HCT116 (cell line): ENCODE results near the gene VTI1A. TPM values are rescaled to one million over a fixed set of nuclear protein-coding genes. Genes with fewer than 3 reads are reported as not detected.

ENCODE experiments used
- ATAC-seq: fragments of 200-7000 bp; cut with Tn5 transposase; 2 replicates; pipeline ENCODE4 v1.9.1; 2020; ENCODE audit warnings: mild to moderate bottlenecking, moderate library complexity
- BruUV-seq: library from RNA; stranded (reverse); fragments of 400-500 nt; replicated peaks from 2 replicates; lab custom pipeline; 2021; lab: Mats Ljungman, UMichigan
- CTCF ChIA-PET: fragments of 300-600 bp; sonication (Branson Sonifier 250); formaldehyde crosslinking; loops from one replicate; lab custom pipeline; 2021; ENCODE audit warnings: antibody characterized with exemption; lab: Charles Lee
- POLR2A ChIA-PET: fragments of 300-600, 350-600 bp; sonication (Branson Sonifier 250); formaldehyde crosslinking; loops from one replicate; lab custom pipeline; 2021; ENCODE audit warnings: antibody characterized with exemption; lab: Charles Lee
- RAD21 ChIA-PET, 2 experiments: fragments of 300-600 bp; sonication (Branson Sonifier 250); formaldehyde crosslinking; loops; one replicate each; lab custom pipeline; 2023; ENCODE audit warnings: low total read pairs in 2 of 2; ENCODE audit not compliant: uncharacterized antibody in 2 of 2, unreplicated experiment in 2 of 2, low non-redundant PET in 1 of 2; lab: Charles Lee
- DNase-seq: peaks from one replicate; pipeline ENCODE4 v3.0.0-alpha.2; 2010; ENCODE audit warnings: low read depth, low spot score
- H2AFZ ChIP-seq: fragments of 200-600 bp; shearing (Covaris generic), sonication (generic); 2 replicates; pipeline ENCODE4 v1.6.1; 2017; ENCODE audit warnings: low read depth, mixed run types, mixed read lengths, antibody characterized with exemption, low read length; ENCODE audit not compliant: poor library complexity, severe bottlenecking
- H3K27ac ChIP-seq: 2 replicates; pipeline ENCODE4 v1.5.1; 2012; ENCODE audit warnings: low read depth, low read length
- H3K27me3 ChIP-seq: fragments of 200-600 bp; sonication (generic); 2 replicates; pipeline ENCODE4 v1.6.1; 2016; ENCODE audit warnings: mixed run types, low read length, mixed read lengths; ENCODE audit not compliant: insufficient read depth
- H3K36me3 ChIP-seq, 2 experiments: fragments of 200-500 bp in 1 of 2; fragments of 200-600 bp in 1 of 2; sonication (Bioruptor generic) in 1 of 2; sonication (generic) in 1 of 2; 2 replicates each; pipeline versions ENCODE4 v1.5.1 to v1.6.1; 2014 to 2016; ENCODE audit warnings: low read length in 2 of 2, inconsistent platforms in 1 of 2, mixed read lengths in 1 of 2, mixed run types in 1 of 2; ENCODE audit not compliant: insufficient read depth in 2 of 2, control insufficient read depth in 1 of 2
- H3K4me1 ChIP-seq, 2 experiments: fragments of 200-600 bp in 1 of 2; sonication (generic) in 1 of 2; 2 replicates each; pipeline versions ENCODE4 v1.5.1 to v1.6.1; 2012 to 2017; ENCODE audit warnings: low read length in 2 of 2, inconsistent platforms in 1 of 2, mild to moderate bottlenecking in 1 of 2, mixed read lengths in 1 of 2, mixed run types in 1 of 2, moderate library complexity in 1 of 2; ENCODE audit not compliant: insufficient read depth in 2 of 2, control insufficient read depth in 1 of 2
- H3K4me2 ChIP-seq: fragments of 200-600 bp; sonication (generic); 2 replicates; pipeline ENCODE4 v1.6.1; 2017; ENCODE audit warnings: mixed run types, low read length, mixed read lengths
- H3K4me3 ChIP-seq, 2 experiments: fragments of 200-600 bp in 1 of 2; sonication (generic) in 1 of 2; replicated peaks in 1 of 2; 2 replicates each; pipeline ENCODE4 v1.5.1; 2011 to 2016; ENCODE audit warnings: low read length in 2 of 2, control low read depth in 1 of 2, low read depth in 1 of 2, mild to moderate bottlenecking in 1 of 2, mixed read lengths in 1 of 2, mixed run types in 1 of 2
- H3K79me2 ChIP-seq: fragments of 200-600 bp; sonication (generic); 2 replicates; pipeline ENCODE4 v1.6.1; 2017; ENCODE audit warnings: mild to moderate bottlenecking, mixed run types, low read length, moderate library complexity, mixed read lengths; ENCODE audit not compliant: insufficient read depth
- H3K9ac ChIP-seq: fragments of 200-600 bp; sonication (generic); 2 replicates; pipeline ENCODE4 v1.6.1; 2016; ENCODE audit warnings: low read length, mixed read lengths
- H3K9me2 ChIP-seq: fragments of 200-600 bp; sonication (generic), shearing (Covaris generic); 2 replicates; pipeline ENCODE4 v1.6.1; 2017; ENCODE audit warnings: mixed run types, mild to moderate bottlenecking, moderate library complexity; ENCODE audit not compliant: insufficient read depth
- H3K9me3 ChIP-seq, 2 experiments: fragments of 200-500 bp in 1 of 2; fragments of 200-600 bp in 1 of 2; sonication (Bioruptor generic) in 1 of 2; sonication (generic) in 1 of 2; 2 replicates each; pipeline ENCODE4 v1.6.1; 2014 to 2017; ENCODE audit warnings: low read length in 2 of 2, mixed read lengths in 2 of 2, inconsistent platforms in 1 of 2, low read depth in 1 of 2, mild to moderate bottlenecking in 1 of 2, mixed run types in 1 of 2, moderate library complexity in 1 of 2; ENCODE audit not compliant: control insufficient read depth in 1 of 2, insufficient read depth in 1 of 2
- H4K20me1 ChIP-seq: fragments of 200-600 bp; sonication (generic), shearing (Covaris generic); 2 replicates; pipeline ENCODE4 v1.6.1; 2017; ENCODE audit warnings: mixed run types, mild to moderate bottlenecking, moderate library complexity; ENCODE audit not compliant: insufficient read depth
- CEBPB ChIP-seq: IDR thresholded peaks from 2 replicates; pipeline ENCODE4 v1.6.1; 2012; ENCODE audit warnings: low read depth
- EGR1 ChIP-seq: IDR thresholded peaks from 2 replicates; pipeline ENCODE4 v1.6.1; 2012; ENCODE audit warnings: low read depth
- ELF1 ChIP-seq: IDR thresholded peaks from 2 replicates; pipeline ENCODE4 v1.6.1; 2012; ENCODE audit warnings: low read depth, borderline replicate concordance
- EZH2 ChIP-seq: fragments of 200-600 bp; sonication (generic); IDR thresholded peaks from 2 replicates; pipeline ENCODE4 v1.6.1; 2017; ENCODE audit warnings: antibody characterized with exemption, mixed run types
- EZH2phosphoT487 ChIP-seq: fragments of 200-600 bp; IDR thresholded peaks from 2 replicates; pipeline ENCODE4 v1.6.1; 2018; ENCODE audit warnings: antibody characterized with exemption, borderline replicate concordance
- JUND ChIP-seq: IDR thresholded peaks from 2 replicates; pipeline ENCODE4 v1.6.1; 2012
- POLR2A ChIP-seq: IDR thresholded peaks from 2 replicates; pipeline ENCODE4 v1.7.0; 2011; ENCODE audit warnings: borderline replicate concordance; ENCODE audit not compliant: insufficient read depth, insufficient read length; ENCODE audit errors: extremely low read depth
- RAD21 ChIP-seq: IDR thresholded peaks from 2 replicates; pipeline ENCODE4 v1.6.1; 2012; ENCODE audit warnings: low read depth, mild to moderate bottlenecking
- SIN3A ChIP-seq: IDR thresholded peaks from 2 replicates; pipeline ENCODE4 v1.6.1; 2012; ENCODE audit warnings: low read depth
- TCF7L2 ChIP-seq: IDR thresholded peaks from 2 replicates; pipeline ENCODE4 v1.7.0; 2011; ENCODE audit warnings: borderline replicate concordance, inconsistent platforms; ENCODE audit not compliant: insufficient read depth, insufficient read length; ENCODE audit errors: extremely low read depth
- YY1 ChIP-seq: IDR thresholded peaks from 2 replicates; pipeline ENCODE4 v1.6.1; 2011; ENCODE audit warnings: low read length, low read depth, moderate library complexity, mild to moderate bottlenecking; ENCODE audit not compliant: insufficient replicate concordance; ENCODE audit errors: extremely low read depth
- ZFX ChIP-seq: fragments of 450-650 bp; IDR thresholded peaks from 2 replicates; pipeline ENCODE4 v1.6.1; 2017
- intact Hi-C: fragments of 100-400 bp; cut with micrococcal nuclease; formaldehyde crosslinking; loops from 2 replicates; pipeline ENCODE4 v1.10.0; 2022
- total RNA-seq: library from RNA; stranded (reverse); gene quantifications from one replicate; pipeline ENCODE4 v1.2.1, GENCODE V29; 2021; ENCODE audit not compliant: unreplicated experiment
- TF ChIP-seq, protein P1 (sequence below), 3 experiments: fragments of 200-600 bp in 1 of 3; sonication (generic) in 1 of 3; IDR thresholded peaks in 2 of 3; conservative IDR thresholded peaks in 1 of 3; 2 replicates each; pipeline ENCODE4 v1.5.1; 2012 to 2017; ENCODE audit warnings: low read depth in 2 of 3, low read length in 2 of 3, antibody characterized with exemption in 1 of 3, borderline replicate concordance in 1 of 3, control low read depth in 1 of 3, mild to moderate bottlenecking in 1 of 3, mixed read lengths in 1 of 3, mixed run types in 1 of 3, moderate library complexity in 1 of 3; ENCODE audit not compliant: insufficient read depth in 1 of 3
- TF ChIP-seq, protein P2 (sequence below): IDR thresholded peaks from 2 replicates; pipeline ENCODE4 v1.6.1; 2011; ENCODE audit warnings: mild to moderate bottlenecking, low read length, moderate library complexity; ENCODE audit not compliant: insufficient replicate concordance; ENCODE audit errors: extremely low read depth
- TF ChIP-seq, protein P3 (sequence below): IDR thresholded peaks from 2 replicates; pipeline ENCODE4 v1.6.1; 2012

VTI1A gene
- total RNA-seq, 1 experiment from 2014 or later = 80.7 TPM

DNA sequence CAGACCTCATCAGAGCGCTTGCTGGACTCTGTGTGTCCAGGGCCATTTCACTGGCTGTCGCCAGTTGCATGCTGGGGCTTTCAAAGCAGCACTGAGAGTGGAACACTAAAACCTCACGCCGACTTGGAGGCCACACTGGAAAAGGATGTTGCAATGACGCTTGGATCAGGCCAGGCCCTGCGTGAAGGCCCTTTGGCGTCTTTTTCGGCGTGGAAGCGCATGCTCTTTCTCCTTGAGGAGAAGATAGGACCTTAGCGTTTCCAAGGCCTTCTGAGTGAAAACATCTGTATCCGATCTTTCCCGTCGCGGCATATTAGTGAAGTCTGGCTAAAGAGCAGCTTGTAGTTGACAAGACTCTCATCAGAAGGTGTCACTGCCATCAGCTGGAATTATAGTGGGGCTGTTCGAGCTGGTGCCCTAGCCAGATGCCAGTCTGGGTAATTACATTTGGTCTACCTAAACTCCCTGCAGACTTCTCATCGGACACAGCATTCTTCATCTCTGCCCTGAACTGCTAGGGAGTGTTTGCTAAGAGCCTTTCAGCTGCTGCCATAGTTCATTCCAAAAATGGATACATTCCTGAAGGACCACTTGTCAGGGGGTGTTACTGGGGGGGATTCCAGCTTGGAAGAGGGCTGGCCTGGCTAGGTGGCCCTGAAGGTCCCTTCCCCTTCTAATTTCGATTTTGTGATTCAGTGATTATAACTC lies 335.3 kb downstream of the VTI1A start:
- DNase-seq (no peak), ATAC-seq (no peak)
- H3K36me3 ChIP-seq = no peaks in the 10 kb centered on the region
- POLR2A ChIA-PET = interaction anchor here (0.6 kb wide), 1 partner anchor 216 kb away, joined by 4 read pairs; no protein-coding TSS in a partner anchor
- BruUV-seq = no TSS peak
- H3K4me3 ChIP-seq = no peak overlapping the region
- no peak overlapping the region for H3K4me2 ChIP-seq
- CTCF ChIA-PET = no interaction called here
- RAD21 ChIA-PET = no interaction called here
- H3K9ac ChIP-seq = no peak overlapping the region
- H3K4me1 ChIP-seq = peaks cover 10 to 14% of the 10 kb centered on the region in 2 experiments
- TF ChIP-seq, protein P1, sequence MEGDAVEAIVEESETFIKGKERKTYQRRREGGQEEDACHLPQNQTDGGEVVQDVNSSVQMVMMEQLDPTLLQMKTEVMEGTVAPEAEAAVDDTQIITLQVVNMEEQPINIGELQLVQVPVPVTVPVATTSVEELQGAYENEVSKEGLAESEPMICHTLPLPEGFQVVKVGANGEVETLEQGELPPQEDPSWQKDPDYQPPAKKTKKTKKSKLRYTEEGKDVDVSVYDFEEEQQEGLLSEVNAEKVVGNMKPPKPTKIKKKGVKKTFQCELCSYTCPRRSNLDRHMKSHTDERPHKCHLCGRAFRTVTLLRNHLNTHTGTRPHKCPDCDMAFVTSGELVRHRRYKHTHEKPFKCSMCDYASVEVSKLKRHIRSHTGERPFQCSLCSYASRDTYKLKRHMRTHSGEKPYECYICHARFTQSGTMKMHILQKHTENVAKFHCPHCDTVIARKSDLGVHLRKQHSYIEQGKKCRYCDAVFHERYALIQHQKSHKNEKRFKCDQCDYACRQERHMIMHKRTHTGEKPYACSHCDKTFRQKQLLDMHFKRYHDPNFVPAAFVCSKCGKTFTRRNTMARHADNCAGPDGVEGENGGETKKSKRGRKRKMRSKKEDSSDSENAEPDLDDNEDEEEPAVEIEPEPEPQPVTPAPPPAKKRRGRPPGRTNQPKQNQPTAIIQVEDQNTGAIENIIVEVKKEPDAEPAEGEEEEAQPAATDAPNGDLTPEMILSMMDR (IDR thresholded peaks at IDR 0.05 in 2 of 3, conservative IDR thresholded peaks at IDR 0.05 in 1 of 3; ENCODE audit: borderline replicate concordance in 1 of 3, insufficient read depth in 1 of 3, low read depth in 2 of 3, low read length in 2 of 3) = no peak
- TF ChIP-seq TCF7L2 (no peak), YY1 (no peak)
- no peaks in the 10 kb centered on the region for H3K9me3 ChIP-seq
- no peaks in the 10 kb centered on the region for H3K79me2 ChIP-seq
- intact Hi-C loops = no loop called here
- H2AFZ ChIP-seq = no peak overlapping the region
- no peaks in the 10 kb centered on the region for H3K9me2 ChIP-seq
- no peak overlapping the region for H3K27ac ChIP-seq
- H3K27me3 ChIP-seq = no peaks in the 10 kb centered on the region
- H4K20me1 ChIP-seq = no peaks in the 10 kb centered on the region

DNA sequence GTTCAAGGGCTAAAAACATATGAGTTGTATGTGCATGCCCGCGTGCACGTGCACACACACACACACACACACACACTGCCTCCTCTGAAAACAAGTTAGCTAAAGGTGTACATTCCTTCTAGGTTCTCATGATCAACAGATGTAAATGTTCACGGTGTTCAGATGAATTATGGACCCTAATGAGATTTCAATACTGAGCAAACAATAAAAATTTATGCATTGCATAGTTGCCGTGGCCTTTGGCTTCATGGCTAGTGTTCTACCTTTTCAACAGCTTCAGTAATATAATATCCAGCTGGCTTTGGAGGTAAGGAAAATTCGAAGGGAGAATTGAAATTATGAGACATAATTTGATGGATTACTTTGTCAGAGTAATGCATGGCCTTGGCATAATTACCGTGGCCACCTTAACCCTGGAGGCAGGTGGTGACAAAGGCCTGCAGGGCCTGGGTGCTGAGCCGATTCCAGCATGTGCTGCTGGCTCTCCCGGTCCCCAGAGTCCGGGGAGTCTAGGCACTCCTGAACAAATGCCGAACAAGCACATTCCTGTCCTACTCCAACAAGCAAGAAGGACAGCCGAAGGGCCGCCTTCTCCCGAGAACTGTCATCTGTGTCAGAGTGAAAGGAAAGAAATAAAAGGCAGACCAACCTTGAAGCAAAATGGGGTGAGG lies 336.5 kb downstream of the VTI1A start:
- TF ChIP-seq ZFX (no peak), CEBPB (no peak), SIN3A (no peak), YY1 (no peak), ELF1 (no peak), RAD21 (no peak), JUND (no peak), TCF7L2 (no peak), EGR1 (no peak), EZH2phosphoT487 (no peak), EZH2 (no peak), POLR2A (no peak)
- TF ChIP-seq, protein P2, sequence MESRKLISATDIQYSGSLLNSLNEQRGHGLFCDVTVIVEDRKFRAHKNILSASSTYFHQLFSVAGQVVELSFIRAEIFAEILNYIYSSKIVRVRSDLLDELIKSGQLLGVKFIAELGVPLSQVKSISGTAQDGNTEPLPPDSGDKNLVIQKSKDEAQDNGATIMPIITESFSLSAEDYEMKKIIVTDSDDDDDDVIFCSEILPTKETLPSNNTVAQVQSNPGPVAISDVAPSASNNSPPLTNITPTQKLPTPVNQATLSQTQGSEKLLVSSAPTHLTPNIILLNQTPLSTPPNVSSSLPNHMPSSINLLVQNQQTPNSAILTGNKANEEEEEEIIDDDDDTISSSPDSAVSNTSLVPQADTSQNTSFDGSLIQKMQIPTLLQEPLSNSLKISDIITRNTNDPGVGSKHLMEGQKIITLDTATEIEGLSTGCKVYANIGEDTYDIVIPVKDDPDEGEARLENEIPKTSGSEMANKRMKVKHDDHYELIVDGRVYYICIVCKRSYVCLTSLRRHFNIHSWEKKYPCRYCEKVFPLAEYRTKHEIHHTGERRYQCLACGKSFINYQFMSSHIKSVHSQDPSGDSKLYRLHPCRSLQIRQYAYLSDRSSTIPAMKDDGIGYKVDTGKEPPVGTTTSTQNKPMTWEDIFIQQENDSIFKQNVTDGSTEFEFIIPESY = no peak
- TF ChIP-seq, protein P3, sequence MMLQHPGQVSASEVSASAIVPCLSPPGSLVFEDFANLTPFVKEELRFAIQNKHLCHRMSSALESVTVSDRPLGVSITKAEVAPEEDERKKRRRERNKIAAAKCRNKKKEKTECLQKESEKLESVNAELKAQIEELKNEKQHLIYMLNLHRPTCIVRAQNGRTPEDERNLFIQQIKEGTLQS = no peak
- ATAC-seq (peak; percentile 50), DNase-seq (no peak)
- Histone ChIP-seq H3K79me2 (no peaks in the 10 kb centered on the region), H3K36me3 (no peaks in the 10 kb centered on the region; a peak in 1 of 4 replicates), H3K4me3 (no peak overlapping the region), H2AFZ (no peak overlapping the region), H3K9me2 (no peaks in the 10 kb centered on the region), H3K4me1 (peaks cover 4 to 8% of the 10 kb centered on the region in 2 experiments), H3K4me2 (no peak overlapping the region), H3K9me3 (no peaks in the 10 kb centered on the region), H3K27ac (no peak overlapping the region), H4K20me1 (no peaks in the 10 kb centered on the region), H3K9ac (no peak overlapping the region), H3K27me3 (no peaks in the 10 kb centered on the region)
- intact Hi-C loops = no loop called here
- no TSS peak for BruUV-seq
- ChIA-PET POLR2A (interaction anchor here (0.6 kb wide), 1 partner anchor 217 kb away, joined by 4 read pairs; no protein-coding TSS in a partner anchor), RAD21 (no interaction called here), CTCF (no interaction called here)
